ENCODE measurements around the gene RWDD1.
A peak's percentile ranks its signal among the peaks of the same experiment; 100 is the strongest.

The RWDD1 gene

GRCh38 chr6:116572162-116572561 is 858 bp downstream of the RWDD1 start:
- TF ChIP-seq CTCF (conservative IDR thresholded peaks at IDR 0.05; ENCODE audit: control insufficient read depth, insufficient read depth, low read depth, low read length): no peak
- H3K4me3 ChIP-seq (ENCODE audit: control insufficient read depth, low read depth, low read length): peak overlapping the region; percentile 98
- DNase-seq (ENCODE audit: low read depth): peak; percentile 53

GRCh38 chr6:116575227-116575626 is 3.9 kb downstream of the RWDD1 start:
- H3K4me3 ChIP-seq (ENCODE audit: control insufficient read depth, low read depth, low read length): no peak overlapping the region
- TF ChIP-seq CTCF (conservative IDR thresholded peaks at IDR 0.05; ENCODE audit: control insufficient read depth, insufficient read depth, low read depth, low read length): no peak
- DNase-seq (ENCODE audit: low read depth): no peak

GRCh38 chr6:116577486-116577885 is 6.2 kb downstream of the RWDD1 start:
- no peak for DNase-seq (ENCODE audit: low read depth)
- no peak overlapping the region for H3K4me3 ChIP-seq (ENCODE audit: control insufficient read depth, low read depth, low read length)
- TF ChIP-seq CTCF (conservative IDR thresholded peaks at IDR 0.05; ENCODE audit: control insufficient read depth, insufficient read depth, low read depth, low read length): no peak

- no peak for TF ChIP-seq CTCF (conservative IDR thresholded peaks at IDR 0.05; ENCODE audit: control insufficient read depth, insufficient read depth, low read depth, low read length)
- no peak for DNase-seq (ENCODE audit: low read depth)
These were observed 7.0 kb downstream of the RWDD1 start for GRCh38 chr6:116578335-116578734.

GRCh38 chr6:116579143-116579542 is 7.8 kb downstream of the RWDD1 start:
- DNase-seq (ENCODE audit: low read depth): no peak
- H3K4me3 ChIP-seq (ENCODE audit: control insufficient read depth, low read depth, low read length): no peak overlapping the region
- TF ChIP-seq CTCF (conservative IDR thresholded peaks at IDR 0.05; ENCODE audit: control insufficient read depth, insufficient read depth, low read depth, low read length): no peak

More at GRCh38 chr6:116578335-116578734, 7.0 kb downstream of the RWDD1 start:
- H3K4me3 ChIP-seq (ENCODE audit: control insufficient read depth, low read depth, low read length): no peak overlapping the region

GRCh38 chr6:116580198-116580597 is 8.9 kb downstream of the RWDD1 start:
- no peak for DNase-seq (ENCODE audit: low read depth)
- no peak overlapping the region for H3K4me3 ChIP-seq (ENCODE audit: control insufficient read depth, low read depth, low read length)
- TF ChIP-seq CTCF (conservative IDR thresholded peaks at IDR 0.05; ENCODE audit: control insufficient read depth, insufficient read depth, low read depth, low read length): no peak

GRCh38 chr6:116586276-116586675 is 15.0 kb downstream of the RWDD1 start:
- TF ChIP-seq CTCF (conservative IDR thresholded peaks at IDR 0.05; ENCODE audit: control insufficient read depth, insufficient read depth, low read depth, low read length): no peak
- H3K4me3 ChIP-seq (ENCODE audit: control insufficient read depth, low read depth, low read length): no peak overlapping the region
- no peak for DNase-seq (ENCODE audit: low read depth)

All from fibroblast of mammary gland (primary cell).